Midbrain (tissue), 1 donor: ENCODE measurements around the gene FUNDC2.

Experiments
- DNase-seq: peaks from one replicate; lab custom pipeline; 2025; lab: John Stamatoyannopoulos, UW

The FUNDC2 gene

DNA sequence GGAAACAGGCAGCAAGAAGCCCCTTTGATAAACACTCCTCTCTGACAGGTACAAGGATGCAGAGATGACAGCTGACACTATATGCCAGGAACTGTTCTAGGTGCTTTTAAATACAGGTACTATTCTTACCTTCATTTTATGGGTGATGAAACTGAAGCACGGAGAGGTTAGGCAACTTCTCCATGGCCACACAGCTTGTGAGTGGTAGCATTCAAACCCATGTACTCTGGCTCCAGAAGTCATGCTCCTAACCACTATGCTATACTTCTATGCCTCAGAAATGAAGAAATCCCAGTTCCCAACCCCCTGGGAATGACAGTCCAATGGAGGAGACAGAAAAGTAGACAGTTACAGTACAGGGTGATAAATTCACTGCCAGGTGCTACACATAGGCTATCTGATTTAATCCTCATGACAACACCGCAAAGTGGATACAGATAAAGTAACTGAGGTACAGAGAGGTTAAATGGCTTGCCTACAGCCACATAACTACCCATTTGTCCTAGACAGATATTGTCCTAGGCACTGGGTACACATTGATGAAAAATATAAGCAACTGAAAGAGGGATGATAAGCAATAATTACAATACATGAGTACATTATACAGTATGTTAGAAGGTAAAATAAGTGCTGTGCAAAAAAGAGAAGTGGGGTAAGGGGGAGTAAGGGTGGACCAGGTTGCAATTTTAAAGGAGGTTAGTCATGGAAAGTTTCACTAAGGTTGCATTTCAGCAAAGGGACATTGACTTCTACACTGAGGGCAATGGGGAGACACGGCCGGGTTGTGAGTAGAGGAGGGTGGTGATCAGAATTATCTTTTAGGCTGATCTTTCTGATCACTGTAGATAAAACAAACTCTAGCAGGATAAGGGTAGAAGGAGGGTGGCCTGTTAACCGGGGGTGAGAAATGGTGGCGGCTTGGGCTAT, 2.5 kb upstream of the FUNDC2 start:
- DNase-seq, result no peak

DNA sequence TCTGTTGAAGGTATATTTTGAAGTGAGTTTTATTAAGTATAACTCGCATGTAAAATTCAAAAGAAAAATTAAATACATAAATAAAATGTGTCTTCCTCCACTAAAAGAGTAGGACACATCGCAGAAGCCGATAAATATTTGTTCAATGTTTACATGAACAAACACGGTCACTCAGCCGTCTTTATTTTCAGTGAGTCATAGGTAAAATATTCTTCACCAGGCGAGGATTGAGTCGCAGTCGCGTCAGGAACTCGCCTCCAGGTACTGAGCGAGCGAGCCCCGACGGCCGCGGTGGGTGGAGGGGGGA, 271 bp upstream of the FUNDC2 start:
- DNase-seq, result no peak

DNA sequence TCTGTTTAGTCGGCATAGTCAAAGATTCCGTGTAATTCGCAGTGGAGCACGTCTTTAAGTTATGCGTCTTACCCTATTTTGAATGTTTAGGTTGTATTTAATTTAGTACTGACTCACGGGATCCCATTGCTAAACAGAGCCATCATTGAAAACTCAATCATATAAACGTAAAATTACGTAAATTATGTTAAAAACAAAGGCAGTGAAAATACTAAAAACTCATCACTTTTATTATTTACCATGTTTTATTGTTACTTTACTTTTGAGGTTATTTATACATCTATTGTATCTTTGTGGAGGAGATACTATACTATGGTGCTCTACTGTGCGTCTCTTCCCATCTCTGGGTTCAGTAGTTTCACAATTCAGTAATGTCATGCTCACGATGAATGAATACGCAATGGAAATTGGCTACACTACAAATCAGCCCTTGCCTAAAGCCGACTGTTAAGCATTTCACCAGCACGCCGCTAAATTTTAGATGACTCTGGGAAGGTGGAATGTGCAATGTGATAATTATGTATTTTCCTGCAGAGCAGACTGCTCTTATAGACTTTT, 944 bp downstream of the FUNDC2 start:
- peak; percentile 10 for DNase-seq

DNA sequence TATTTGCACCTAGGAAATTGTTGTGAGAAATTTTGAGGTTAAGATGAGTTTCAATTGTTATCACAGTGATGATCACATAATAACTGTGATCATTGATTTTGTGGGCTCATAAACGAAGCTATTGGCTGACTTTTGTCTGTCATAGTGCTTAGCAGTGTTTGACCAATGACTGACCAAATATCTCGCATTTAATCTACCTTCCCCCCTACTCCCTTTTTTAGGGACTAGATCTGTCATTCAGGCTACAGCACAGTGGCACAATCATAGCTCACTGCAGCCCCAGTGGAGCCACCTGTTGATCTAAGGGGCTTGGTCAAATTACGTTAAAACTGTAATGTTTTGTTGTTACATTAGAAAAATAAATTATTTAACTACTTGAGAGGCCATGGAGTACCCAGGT, 1.5 kb downstream of the FUNDC2 start:
- no peak for DNase-seq

DNA sequence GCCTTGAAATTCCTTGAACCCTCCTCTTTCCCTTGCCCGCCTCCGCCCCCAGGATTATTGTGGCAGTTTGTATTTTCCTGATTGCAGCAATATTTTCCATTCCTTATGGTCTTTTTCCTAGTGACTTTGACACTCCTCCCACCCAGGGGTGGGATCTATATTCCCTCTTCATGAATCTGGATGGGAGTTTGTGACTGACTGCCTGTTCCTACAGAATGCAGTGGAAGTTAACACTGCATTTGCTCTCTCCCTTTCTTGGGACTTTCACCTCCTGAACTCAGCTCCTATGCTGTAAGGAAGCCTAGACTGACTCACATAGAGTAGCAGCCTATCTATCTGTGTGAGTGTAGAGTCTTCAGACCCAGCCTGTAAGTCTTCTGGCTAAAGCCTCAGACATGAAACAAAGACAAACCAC, 2.2 kb downstream of the FUNDC2 start:
- DNase-seq, result no peak

DNA sequence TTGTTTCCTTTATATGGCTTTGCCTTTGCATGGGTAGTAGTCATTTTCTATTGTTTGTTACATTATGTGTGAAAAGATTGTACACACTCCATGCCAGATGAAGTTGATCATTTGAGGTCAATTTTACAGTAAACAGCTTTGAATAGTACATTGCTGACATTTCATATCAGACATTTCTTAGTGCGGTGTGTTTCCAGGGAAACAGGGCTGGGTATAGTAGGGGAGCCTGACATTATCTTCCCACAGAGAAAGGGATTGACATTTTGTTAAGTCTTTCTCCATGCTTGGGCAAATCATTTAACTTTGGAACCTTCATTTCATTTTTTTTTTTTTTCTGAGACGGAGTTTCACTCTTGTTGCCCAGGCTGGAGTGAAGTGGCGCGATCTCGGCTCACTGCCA, 5.0 kb downstream of the FUNDC2 start:
- DNase-seq, result no peak

DNA sequence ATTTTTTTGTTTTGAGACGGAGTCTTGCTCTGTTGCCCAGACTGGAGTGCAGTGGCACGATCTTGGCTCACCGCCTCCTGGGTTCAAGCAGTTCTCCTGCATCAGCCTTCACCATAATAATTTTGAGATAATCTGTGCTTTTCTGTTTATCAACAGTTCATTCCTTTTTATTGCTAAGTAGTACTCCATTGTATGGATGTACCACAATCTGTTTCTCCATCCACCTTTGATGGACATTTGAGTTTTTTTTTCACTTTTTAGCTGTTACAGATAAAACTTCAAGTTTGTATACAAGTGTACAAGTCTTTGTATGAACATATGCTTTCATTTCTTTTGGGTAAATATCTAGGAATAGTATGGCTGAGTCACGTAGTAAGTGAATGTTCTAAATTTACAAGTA, 9.0 kb downstream of the FUNDC2 start:
- no peak for DNase-seq

DNA sequence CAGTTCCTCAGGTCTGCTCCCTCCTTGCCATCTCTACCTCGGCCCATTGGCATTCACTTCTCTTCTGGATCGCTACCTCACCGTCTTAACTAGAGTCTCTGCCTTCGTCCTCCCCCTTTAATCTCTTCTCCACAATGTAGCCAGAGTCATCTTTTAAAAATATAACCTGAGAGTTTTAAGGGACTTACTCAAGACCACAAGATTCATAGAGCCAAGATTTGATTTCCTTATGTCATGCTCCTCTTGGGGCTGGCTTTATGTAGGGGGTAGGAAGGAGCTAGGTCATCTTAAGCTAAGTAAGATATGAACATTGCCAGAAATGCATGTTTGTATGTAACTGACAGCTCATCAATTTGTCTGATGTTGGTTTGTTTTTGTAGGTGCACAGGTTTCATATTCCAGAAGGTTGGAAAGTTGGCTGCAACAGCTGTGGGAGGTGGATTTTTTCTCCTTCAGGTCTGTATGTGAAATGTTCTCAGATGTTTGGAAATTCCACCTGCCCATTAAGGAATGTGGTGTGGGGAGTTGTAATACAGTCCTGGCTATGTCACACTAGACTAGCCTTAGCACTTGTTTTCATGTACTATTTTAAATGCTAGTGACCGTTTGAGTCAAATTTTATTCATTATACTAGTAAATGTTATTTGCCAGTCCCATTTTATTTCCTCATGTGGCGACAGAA, 19.6 kb downstream of the FUNDC2 start:
- no peak for DNase-seq

DNA sequence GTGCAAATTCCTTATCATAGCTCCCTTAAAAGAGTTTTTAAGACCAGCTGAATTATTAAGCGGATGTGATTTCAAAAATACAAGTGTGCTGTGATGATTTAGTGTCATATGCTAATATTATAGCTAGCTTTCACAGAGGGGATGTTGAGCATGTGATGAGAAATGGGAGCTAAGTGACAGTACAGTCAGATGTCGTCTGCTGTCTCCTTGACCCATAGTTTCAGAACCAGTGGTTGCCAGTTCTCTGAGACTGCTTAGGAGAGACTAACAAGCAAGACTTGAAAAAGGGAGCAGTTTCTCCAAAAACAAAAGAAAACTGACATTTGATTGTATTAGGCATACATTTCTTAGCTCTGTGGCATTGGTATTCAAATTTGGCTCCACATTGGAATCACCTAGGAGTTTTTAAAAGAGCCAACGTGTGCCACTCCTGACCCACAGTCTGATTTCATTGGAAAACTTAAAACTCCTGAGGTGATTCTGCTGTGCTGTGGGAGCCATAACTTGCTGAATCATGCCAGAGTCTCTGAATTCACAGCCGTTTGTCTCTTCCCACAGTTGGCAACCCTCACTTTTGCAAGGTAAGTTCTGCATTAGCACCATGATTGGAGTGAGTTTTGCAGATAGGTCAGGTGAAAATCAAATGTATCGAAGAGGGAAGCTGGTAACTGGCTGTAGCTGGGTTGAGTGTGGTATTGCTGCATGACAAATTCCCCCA, 20.3 kb downstream of the FUNDC2 start:
- DNase-seq, result no peak

DNA sequence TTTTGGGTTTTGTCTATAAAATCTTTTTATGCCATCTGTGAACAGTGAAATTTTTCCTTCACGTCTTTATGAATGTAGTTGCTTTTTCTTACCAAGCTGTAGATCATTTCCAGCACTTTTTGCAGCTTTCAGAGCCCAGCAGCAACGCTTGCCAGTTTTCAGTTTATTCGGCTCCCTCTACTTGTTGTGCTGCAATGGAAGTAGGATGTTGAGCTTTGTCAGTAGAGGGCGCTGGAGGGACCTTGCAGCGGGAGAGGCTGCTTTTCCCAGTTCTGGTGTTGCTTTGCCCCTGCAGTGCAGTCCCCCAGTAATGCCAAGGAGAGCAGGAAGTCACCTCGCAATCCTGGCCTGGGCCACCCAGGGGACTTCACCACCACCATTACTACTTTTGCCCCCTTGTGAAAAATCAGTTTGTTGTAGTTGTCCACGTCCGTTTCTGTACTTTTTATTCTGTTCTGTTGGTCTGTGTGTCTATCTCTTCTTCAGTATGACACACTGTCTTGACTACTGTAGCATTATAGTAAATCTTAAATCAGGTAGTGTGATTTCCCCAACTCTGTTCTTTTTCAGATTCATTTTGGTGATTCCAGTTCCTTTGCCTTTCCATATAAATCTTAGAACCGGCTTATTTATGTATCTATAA, 22.5 kb downstream of the FUNDC2 start:
- DNase-seq, result peak; percentile 62

DNA sequence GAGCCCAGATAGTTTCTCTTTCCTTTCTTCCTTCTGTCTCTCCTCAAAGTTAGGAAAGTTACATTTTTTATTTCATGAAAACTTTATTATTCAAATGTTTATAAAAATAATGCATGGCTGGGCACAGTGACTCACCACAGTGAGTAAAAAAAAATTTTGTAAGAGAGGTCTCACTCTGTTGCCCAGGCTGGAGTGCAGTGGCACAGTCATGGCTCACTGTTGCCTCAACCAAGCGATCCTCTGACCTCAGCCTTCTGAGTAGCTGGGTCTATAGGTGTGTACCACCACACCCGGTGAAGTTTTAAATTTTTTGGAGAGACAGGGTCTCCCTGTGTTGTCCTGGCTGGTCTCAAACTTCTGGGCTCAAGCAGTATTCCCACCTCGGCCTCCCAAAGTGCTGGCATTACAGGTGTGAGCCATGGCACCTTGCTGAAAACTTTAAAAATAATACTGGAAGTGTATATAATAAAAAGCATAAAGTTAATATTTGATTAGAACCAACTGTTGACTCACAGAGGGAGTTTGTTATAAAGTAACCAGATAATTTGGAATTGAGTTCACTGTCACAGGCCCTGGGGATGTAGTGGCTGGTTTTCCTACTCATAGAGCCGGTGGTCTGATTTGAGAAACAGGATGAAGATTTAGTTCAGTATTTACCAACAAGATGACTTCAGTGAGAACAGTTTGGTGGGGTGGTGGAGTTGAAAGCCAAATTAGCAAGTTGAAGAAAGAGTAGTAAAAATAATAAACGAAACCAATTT, 26.3 kb downstream of the FUNDC2 start:
- no peak for DNase-seq

DNA sequence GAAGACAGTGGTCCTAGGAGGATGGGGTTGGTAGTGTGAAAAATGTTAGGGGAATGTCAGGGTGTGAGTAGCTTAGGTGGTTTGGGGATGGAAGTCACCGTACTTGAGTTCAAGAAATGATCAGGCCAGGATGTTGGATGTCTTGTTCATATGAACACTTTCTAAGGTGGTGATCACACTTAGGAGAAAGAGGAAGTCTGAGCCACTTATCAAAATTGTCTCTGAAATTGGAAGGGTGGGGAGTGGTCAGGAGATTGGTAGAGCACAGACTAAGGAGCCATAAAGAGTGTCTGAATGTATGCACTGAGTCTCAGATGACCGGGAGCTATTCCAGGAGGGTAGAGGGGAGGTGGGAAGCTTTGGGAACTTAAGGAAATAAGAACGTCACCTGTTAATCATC, 27.0 kb downstream of the FUNDC2 start:
- DNase-seq, result no peak

DNA sequence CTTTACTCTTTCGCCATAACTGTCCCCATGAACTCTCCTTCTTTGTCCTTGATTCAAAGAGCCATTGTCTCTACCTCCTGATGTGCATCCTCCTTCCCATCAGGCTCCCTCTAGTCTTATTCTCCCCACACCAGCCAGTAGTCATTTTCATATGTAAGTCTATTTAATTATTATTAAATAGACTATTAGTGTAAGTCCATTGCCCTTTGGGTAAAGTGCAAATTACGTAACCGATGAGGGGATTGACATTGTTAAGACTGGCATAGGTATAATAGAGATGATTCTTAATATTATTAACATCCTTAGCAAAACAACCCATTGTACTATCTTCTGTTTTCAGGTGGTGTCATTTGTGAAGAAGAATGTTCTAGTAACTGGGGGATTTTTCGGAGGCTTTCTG, 27.6 kb downstream of the FUNDC2 start:
- DNase-seq, result no peak

DNA sequence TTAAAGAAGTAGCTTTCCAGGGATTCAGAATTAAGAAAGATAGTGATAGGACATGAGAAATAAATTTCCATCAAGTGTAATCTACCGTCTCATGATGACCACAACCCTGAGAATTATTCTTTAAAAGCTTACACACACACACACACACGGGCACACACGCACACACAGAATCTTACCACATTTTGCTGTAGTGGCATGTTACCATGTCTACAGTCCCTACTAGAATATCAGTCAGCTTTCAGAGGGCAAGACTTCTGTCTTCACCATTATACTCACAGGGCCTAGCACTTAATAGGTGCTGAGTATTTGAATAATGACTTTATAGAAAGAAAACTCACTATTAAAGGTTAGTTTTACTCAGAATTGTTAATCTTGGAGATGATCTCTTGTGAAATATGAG, 28.9 kb downstream of the FUNDC2 start:
- DNase-seq, result no peak

DNA sequence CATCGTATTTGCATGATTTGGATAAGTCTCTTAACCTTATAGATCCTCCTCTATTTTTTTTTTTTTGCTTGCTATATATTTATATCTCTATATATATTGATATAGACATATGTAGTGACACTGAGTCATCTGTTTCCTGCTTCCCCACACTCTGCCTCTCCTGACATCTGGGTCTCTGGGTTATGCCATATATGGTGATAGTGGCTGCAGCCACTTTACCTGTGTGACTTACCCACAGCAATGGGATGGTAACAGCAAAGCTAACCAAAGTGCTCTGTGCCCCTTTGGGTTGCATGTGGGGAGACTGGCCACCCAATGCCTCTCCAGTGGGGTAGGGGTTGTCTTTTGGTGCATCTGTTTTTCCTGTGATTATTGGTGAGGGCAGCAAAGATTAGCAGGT, 29.8 kb downstream of the FUNDC2 start:
- DNase-seq, result no peak

DNA sequence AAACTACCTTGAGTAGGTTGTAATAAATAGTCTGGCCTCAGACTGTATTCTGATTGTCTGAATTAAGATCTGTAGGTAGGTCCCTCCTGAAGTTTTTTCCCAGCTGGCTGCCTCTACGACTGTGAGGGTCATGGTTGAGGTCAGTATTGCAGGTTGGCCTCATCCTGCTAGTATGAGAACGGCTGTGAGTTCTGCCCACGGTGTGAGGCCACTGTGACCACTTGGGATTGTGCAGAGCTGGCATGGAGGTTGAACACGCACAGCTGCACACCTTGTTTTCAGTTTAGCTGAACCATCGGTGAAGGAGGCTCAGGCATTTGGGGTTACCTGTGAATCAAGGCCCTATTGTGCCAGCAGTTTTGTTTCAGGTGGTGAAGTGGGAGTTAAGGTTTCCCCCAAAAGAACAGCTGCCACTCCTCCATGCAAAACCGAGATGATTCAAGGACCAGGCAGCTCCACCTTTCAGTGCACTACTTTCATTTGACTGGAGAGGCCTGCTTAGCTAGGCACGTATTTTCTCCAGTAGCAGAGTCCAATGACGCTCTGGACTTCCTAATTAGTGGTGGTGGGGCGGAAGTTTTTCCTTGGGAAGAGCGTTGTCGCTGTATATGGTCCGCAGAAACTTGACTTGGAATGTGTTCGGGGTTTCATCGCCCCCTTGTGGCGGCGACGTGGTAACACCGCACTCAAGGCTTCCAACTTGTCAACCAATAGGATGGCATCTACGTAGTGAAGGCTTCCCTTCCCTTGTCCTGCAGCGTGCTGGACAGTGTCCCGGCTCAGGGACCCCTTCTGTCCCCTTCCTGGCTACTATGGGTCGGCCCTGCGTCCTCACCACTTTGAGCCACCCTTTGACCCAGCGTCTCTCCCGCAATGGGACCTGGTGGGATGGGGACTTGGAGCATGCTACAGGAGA, 30.5 kb downstream of the FUNDC2 start:
- DNase-seq, result peak; percentile 53

DNA sequence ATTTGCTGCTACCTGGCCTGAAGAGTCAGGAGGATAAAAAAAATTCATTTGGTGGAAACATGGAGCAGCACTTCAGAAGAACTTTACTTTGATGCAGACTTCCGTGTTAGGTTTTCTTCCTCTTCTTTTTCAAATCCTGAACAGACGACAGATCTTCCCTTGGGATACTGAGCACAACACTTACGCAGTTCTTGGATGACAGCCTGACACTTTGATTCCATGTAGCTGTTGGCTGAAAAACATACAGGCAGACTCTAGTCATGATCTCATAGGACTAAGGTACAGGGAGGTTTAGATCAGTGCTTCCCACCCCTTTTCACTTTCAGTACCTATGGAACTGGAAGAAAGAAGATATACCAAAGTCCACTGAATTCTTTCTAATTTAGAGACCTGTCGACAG, 35.1 kb downstream of the FUNDC2 start:
- DNase-seq, result no peak

DNA sequence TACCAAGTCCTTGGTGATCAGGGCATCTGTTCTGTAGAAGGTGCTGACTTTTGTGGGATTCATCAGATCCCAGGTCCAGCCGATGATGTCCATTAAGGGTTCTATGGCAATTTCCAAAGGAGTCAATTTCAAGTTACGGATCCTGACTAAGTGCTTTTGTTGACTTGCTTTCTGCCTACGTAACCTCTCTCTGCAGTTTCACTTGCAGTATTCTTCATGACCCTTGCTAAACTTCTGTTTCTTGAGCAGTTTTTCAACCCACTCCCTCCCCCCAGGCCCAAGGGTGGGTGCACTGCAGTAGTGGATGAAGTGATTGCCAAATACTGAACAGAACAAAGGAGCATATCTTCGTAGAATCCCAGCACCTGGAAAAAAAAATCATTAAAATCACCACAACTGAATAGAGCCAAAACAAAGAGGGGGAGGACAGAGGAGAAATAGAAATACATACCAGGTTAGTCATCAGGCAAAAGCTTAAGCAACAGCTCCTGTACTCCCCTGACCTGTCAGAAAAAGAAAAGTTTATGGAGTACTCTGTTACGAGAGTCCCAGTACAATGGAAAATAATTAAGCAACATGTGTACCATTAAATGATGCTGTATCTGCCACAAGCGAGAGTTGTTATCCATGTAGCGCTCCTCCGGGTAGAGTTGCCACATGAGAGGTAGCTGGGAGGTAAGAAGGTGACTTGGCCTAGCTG, 38.5 kb downstream of the FUNDC2 start:
- DNase-seq, result no peak

DNA sequence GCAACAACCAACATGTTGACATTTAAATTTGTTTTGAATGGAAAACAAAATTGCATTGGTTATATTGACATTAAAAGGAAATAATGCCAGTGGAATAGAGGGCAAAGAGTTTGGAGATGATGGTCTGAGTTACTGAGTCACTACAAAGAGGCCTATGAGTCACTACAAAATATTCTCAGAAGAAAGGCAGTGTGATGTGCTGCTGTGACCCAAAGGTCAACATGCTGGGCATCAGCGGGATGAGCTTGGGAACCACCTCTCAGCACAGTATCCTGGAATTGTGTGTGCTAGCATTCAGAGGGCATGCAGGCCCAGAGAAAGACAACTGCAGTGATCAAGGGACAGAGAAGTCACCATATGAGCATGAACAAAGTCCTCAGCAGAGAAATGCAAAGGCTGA, 41.5 kb downstream of the FUNDC2 start:
- no peak for DNase-seq

DNA sequence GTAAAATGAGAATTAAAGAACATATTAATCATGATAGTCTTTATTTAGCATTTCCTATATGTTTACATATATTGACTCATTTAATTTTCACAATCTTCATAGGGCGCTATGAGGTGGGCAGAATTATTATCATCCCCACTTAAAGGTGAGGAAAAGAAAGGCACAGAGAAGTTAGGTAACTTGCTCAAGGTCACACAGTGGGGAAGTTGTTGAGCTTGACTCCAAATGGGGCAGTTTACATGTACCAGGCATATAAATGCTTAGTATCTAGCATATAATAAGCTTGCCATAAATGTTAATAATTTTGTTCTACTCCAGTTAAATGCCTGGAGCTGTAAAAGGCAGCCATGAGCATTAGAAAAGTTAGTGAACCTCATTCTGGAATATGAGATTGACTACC, 42.8 kb downstream of the FUNDC2 start:
- no peak for DNase-seq
